ENCODE measurements around the gene GID8.
"Not testable (repeated sequence)": the region's sequence is repeated elsewhere in the genome, so short reads cannot be mapped to it uniquely, and the experiment has no call there.

The GID8 gene

DNA sequence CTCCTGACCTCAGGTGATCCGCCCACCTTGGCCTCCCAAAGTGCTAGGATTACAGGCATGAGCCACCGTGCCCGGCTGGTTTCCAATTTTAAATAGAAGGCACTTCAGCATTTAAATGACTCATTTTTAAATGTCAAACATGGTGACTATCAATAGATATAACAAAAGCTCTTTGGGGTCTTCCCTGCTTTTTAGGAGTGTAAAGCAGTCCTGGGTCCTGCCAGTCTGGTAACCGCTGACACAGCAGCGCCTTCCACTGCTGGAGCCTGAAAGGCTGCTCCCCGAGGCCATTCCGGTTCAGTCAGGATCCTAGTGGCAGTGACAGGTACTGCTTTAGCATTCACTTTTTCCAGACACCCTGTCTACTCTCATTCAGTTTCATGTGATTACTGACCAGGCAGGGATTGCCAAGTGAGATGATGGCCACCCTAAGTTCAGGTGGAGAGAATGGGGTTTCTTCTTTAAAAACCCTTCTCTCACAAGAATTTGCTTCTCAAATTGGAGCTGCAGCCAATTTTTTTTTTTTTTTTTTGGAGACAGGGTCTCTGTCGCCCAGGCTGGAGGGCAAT, 16.7 kb upstream of the GID8 start:
- peak in 1 of 2 donors; percentile 35 for DNase-seq (ENCODE audit: extremely low read depth in 1 of 2, low read depth in 1 of 2)

DNA sequence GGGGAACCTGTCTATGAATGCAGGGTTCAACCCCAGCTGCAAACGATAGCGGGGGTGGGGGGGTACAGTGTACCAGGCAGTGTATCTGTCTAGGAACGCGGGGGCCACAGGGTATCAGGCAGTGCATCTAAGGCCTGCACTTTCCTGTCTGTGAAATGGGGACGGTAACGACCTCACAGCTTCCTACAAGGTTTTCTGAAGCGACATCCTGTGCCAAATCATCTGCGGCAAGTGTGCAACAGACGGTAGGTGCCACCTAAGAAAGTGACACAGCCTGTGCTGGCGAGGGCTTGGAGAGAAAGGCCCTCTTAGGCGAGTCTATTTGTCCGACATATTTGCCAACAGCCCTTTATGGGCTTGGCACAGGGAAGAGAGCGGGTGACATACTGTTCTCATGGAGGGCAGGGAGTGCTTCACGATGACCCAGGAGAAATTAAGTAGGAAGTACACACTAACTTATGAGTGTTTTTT, 15.5 kb upstream of the GID8 start:
- DNase-seq (ENCODE audit: extremely low read depth in 1 of 2, low read depth in 1 of 2), result peak in 1 of 2 donors; percentile 21

DNA sequence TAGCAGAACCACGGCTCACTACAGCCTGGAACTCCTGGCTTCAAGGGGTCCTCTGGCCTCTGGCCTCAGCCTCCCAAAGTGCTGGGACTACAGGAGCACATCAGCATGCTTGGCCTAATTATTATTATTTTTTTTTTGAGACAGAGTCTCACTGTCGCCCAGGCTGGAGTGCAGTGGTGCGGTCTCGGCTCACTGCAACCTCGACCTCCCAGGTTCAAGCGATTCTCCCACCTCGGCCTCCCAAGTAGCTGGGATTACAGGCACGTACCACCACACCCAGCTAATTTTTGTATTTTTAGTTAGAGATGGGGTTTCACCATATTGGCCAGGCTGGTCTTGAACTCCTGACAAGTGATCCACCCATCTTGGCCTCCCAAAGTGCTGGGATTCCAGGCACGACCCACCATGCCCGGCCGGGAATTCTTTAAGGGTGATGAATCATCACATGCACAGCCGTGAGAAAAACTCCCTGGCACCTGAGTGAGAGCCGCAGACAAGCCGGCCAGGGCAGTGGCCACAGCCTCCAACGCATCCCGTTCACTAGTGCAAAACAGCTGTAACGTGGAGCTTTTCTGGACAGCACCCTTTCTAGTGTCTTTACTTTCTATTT, 14.8 kb upstream of the GID8 start:
- DNase-seq (ENCODE audit: extremely low read depth in 1 of 2, low read depth in 1 of 2), result not testable (repeated sequence)

GRCh38 chr20:62923669-62924441, 14.1 kb upstream of the GID8 start:
- no peak for DNase-seq (ENCODE audit: extremely low read depth in 1 of 2, low read depth in 1 of 2)

DNA sequence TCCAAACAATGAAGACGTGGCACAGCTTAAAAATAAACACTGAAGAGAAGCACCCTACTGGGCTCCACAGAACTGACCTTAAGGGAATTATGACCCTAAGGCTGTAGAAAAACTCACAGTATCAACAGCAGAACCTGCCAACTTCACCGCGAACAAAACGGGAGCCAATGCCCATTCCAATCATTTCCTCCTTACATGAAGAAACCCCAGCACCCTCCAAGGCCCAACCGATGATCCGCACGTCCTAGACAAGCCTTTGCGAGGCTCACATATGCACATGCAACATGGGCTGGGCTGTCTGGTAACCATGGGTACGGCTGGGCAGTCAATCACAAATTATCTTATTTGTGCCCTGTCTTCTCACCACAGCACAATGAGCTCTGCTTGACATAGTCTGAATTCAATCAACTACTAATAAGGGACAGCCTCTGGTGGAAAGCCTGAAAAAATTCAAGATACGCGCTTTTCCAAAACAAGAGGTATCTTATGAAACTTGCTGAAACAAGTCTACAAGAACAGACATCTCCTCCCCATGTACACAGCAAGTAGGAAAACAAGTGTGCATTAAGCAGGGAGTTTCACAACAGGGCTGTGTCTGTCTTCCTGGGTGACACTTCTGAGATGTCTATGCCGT, 13.4 kb upstream of the GID8 start:
- DNase-seq (ENCODE audit: extremely low read depth in 1 of 2, low read depth in 1 of 2), result no peak

DNA sequence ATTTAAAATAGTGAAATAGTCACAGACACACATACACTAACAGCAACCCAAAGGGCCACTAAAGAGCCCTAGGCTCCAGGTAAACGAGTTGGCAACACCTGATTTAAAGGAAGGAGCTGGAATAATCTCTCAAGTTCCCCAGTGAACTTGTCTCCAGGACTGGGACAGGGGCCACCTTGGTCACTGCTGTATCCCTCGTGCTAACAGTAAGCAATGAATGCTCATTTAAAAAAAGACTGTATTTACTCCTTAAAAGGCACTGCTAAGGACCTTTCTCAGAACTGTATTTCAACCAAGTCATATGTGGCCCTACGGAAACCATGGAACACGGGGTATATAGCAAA, 12.9 kb upstream of the GID8 start:
- DNase-seq (ENCODE audit: extremely low read depth in 1 of 2, low read depth in 1 of 2), result no peak

- DNase-seq (ENCODE audit: extremely low read depth in 1 of 2, low read depth in 1 of 2), result no peak
Measured at GRCh38 chr20:62925420-62926228, 12.3 kb upstream of the GID8 start.

GRCh38 chr20:62926229-62927127, 11.5 kb upstream of the GID8 start, which contains the start of gene DIDO1:
DIDO1 (minus strand) TSS chr20:62926505.
- DNase-seq (ENCODE audit: extremely low read depth in 1 of 2, low read depth in 1 of 2), result peak in 1 of 2 donors; percentile 88

DNA sequence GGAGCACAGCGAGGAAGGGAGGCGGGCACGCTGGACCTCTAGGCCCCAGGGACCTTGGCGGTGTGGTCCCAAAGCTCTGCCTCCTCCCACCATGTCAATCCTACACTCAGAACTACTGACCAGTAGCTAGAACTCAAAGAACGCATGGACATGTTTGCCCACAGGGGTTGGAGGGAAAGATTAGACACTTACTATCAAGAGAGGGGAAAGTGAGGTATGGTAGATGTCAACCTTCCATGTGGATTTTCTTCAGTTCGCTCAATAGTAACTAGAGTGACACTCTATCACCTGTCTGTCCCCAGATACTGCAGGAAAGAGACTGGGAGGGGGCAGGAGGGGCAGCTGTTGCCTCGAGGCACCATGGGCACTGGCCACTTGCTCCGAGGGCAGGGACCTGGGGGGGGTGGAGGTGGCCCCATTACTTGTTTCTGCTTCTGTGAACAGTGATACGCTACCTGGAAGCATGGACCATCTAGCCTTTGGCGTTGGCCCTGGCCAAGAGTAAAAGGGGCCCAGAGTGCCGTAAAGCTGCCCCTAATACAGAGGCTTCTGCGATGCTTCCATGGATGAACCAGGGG, 10.7 kb upstream of the GID8 start:
- DNase-seq (ENCODE audit: extremely low read depth in 1 of 2, low read depth in 1 of 2), result no peak

- no peak for DNase-seq (ENCODE audit: extremely low read depth in 1 of 2, low read depth in 1 of 2)
Measured at GRCh38 chr20:62928246-62928939, 9.6 kb upstream of the GID8 start.

DNA sequence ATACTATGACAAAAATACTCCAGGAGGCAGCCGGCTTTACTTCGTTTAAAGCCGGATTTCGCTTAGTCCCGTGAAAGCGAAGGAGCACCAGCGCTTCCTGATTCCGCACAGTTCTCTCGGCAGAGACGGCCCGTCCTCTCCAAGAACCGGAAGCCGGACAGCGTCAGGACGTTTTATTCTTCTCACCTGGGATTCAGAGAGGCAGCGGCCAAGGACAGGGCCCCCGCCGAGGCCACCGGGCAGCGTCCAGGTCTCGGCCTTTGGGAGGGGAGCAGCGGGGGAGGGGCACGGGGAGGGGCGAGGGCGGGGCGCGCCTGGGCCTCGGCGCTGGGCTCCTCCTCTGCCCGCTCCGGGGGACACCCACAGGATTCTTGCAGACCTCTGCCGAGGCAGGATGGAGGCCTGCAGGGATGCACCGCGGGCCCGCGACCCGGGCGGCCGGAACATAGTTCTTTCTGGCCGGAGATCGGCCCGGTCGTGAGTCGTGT, 8.9 kb upstream of the GID8 start:
- peak in 1 of 2 donors; percentile 49 for DNase-seq (ENCODE audit: extremely low read depth in 1 of 2, low read depth in 1 of 2)

- DNase-seq (ENCODE audit: extremely low read depth in 1 of 2, low read depth in 1 of 2), result no peak
Measured at GRCh38 chr20:62931464-62931863, 6.5 kb upstream of the GID8 start.

DNA sequence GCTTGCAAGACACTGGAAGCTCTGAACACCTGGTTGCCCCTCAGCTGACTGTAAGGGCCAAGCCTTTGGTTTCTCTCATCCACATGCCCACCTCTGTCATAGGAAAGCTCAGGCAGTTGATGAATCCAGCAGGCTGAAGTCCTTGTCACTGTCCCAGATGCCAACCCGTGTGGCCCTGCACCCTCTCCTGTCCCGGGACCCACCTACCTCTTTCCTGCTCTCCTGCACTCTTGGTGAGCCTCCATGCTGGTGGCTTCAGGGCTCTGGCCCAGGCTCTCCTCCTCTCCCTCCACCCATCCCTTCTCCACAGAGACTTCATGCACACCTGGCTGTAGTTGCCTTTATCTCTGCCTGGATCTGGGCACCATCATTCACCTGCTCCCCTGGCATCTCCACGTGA, 4.0 kb upstream of the GID8 start:
- DNase-seq (ENCODE audit: extremely low read depth in 1 of 2, low read depth in 1 of 2), result no peak

- no peak for DNase-seq (ENCODE audit: extremely low read depth in 1 of 2, low read depth in 1 of 2)
Measured at GRCh38 chr20:62935204-62935967, 2.6 kb upstream of the GID8 start.

DNA sequence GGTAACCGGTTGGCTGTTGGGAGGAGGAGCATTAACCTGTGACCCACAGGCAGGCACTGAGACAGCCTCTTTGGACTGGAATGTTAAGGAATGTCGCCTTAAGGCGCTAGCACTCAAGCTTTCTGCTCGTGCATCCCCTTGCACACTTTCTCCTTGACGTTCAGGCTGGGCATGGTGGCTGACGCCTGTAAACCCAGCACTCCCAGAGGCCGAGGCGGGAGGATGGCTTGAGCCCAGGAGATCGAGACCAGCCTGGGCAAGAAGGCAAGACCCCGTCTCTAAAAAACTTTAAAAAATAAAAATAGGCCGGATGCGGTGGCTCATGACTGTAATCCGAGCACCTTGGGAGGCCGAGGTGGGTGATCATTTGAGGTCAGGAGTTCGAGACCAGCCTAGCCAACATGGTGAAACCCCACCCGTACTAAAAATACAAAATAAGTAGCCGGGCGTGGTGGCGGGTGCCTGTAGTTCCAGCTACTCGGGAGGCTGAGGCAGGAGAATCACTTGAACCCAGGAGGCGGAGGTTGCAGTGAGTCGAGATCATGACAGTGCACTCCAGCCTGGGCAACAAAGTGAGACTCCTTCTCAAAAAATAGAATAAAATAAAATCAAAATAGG, 1.9 kb upstream of the GID8 start:
- DNase-seq (ENCODE audit: extremely low read depth in 1 of 2, low read depth in 1 of 2), result no peak

DNA sequence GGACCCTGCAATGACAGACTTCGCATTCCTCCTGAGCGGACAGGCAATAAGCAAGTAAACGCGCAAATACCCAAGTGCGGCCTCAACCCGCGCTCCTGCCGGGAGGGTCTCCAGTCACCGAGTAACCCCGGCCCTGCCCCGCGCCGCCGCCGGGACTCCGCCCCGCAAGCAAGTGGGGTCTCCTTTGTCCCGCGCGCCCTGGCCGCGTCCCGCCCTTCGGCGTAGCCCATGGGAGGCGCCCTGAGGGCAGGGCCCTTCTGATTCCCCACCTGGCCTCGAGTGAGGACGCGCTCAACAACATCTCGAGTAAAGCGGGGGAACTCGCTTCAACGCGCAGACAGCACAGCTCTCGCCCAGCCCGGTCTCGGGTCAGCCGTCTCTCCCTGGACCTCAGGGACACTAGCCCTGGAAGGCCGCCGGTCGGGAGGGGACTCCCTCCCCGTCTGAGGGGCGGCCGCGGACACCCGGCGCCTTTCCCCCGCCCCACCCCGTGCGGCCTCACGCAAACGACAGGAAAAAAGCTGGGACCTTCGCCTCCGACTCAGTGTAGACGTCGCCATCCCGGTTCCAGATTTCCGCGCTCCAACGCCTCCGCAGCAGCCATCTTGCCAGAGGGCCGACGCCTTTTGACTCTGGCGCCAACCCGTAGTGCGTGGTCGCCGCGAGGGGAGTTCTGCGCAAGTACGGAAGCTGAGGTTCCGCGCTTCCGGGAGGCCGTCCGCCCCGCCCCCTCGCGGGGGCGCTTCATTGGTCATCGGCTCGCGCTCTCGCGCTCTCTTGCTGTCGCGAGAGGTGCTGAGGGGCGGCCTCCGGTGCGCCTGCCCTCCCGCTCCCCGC, 461 bp upstream of the GID8 start:
- DNase-seq (ENCODE audit: extremely low read depth in 1 of 2, low read depth in 1 of 2), result peak; percentile 85 to 96

DNA sequence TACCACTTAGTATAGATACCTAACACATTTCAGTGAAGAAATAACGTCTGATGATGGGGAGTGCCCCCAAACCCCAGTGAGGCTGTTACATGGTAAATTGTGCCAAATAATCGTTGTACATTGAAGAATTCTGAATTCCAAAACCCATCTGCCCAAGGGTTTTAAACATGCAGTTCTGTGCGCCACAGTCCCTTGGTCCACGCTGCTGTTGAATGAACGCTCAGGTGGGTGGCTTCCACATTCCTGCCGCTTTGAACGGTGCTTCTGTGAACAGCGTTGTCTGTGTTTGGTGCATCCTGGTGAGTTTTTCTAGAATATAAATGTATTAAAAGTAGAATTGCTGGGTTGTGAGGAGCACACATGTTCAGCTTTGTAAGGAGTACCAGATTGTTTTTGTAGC, 2.9 kb downstream of the GID8 start:
- no peak for DNase-seq (ENCODE audit: extremely low read depth in 1 of 2, low read depth in 1 of 2)
